Measurements from ENCODE around the gene MAGI1.

Gene MAGI1

GRCh38 chr3:65331730-65332129 lies 707.0 kb downstream of the MAGI1 start:
- no peak for DNase-seq

GRCh38 chr3:65330072-65330471 lies 708.6 kb downstream of the MAGI1 start:
- no peak for DNase-seq

- DNase-seq: no peak
Observed at GRCh38 chr3:65328148-65328547, 710.6 kb downstream of the MAGI1 start.

GRCh38 chr3:65326574-65326973 lies 712.1 kb downstream of the MAGI1 start:
- no peak for DNase-seq

GRCh38 chr3:65322910-65323309 lies 715.8 kb downstream of the MAGI1 start:
- no peak for DNase-seq

- DNase-seq: no peak
Observed at GRCh38 chr3:65318231-65318630, 720.5 kb downstream of the MAGI1 start.

- DNase-seq: no peak
Observed at GRCh38 chr3:65314916-65315315, 723.8 kb downstream of the MAGI1 start.

GRCh38 chr3:65314269-65314668 lies 724.4 kb downstream of the MAGI1 start:
- no peak for DNase-seq

- DNase-seq: no peak
Observed at GRCh38 chr3:65313666-65314065, 725.1 kb downstream of the MAGI1 start.

GRCh38 chr3:65305836-65306235 lies 732.9 kb downstream of the MAGI1 start:
- DNase-seq: no peak
